ENCODE measurements around the gene SPPL2B.

Gene SPPL2B

GRCh38 chr19:2303211-2303798 lies 25.2 kb upstream of the SPPL2B start:
- H3K4me3 ChIP-seq (ENCODE audit: control insufficient read depth, low read depth, low read length): no peak overlapping the region
- DNase-seq (ENCODE audit: low read depth): no peak
- no peak for TF ChIP-seq CTCF (conservative IDR thresholded peaks at IDR 0.05; ENCODE audit: control insufficient read depth, insufficient read depth, low read depth, low read length)

- TF ChIP-seq CTCF (conservative IDR thresholded peaks at IDR 0.05; ENCODE audit: control insufficient read depth, insufficient read depth, low read depth, low read length): no peak
- DNase-seq (ENCODE audit: low read depth): no peak
- H3K4me3 ChIP-seq (ENCODE audit: control insufficient read depth, low read depth, low read length): no peak overlapping the region
Observed at GRCh38 chr19:2305452-2306280, 22.8 kb upstream of the SPPL2B start.

GRCh38 chr19:2306281-2306806 lies 22.1 kb upstream of the SPPL2B start:
- no peak overlapping the region for H3K4me3 ChIP-seq (ENCODE audit: control insufficient read depth, low read depth, low read length)
- no peak for TF ChIP-seq CTCF (conservative IDR thresholded peaks at IDR 0.05; ENCODE audit: control insufficient read depth, insufficient read depth, low read depth, low read length)
- DNase-seq (ENCODE audit: low read depth): no peak

- no peak for TF ChIP-seq CTCF (conservative IDR thresholded peaks at IDR 0.05; ENCODE audit: control insufficient read depth, insufficient read depth, low read depth, low read length)
- no peak overlapping the region for H3K4me3 ChIP-seq (ENCODE audit: control insufficient read depth, low read depth, low read length)
- DNase-seq (ENCODE audit: low read depth): no peak
Observed at GRCh38 chr19:2306971-2307370, 21.5 kb upstream of the SPPL2B start.

GRCh38 chr19:2307518-2308012 lies 20.9 kb upstream of the SPPL2B start:
- DNase-seq (ENCODE audit: low read depth): no peak
- no peak for TF ChIP-seq CTCF (conservative IDR thresholded peaks at IDR 0.05; ENCODE audit: control insufficient read depth, insufficient read depth, low read depth, low read length)
- no peak overlapping the region for H3K4me3 ChIP-seq (ENCODE audit: control insufficient read depth, low read depth, low read length)

- DNase-seq (ENCODE audit: low read depth): no peak
- no peak for TF ChIP-seq CTCF (conservative IDR thresholded peaks at IDR 0.05; ENCODE audit: control insufficient read depth, insufficient read depth, low read depth, low read length)
- no peak within 1 kb of the TSS for H3K4me3 ChIP-seq (ENCODE audit: control insufficient read depth, low read depth, low read length)
Observed at GRCh38 chr19:2308114-2308556, 20.3 kb upstream of the SPPL2B start, which contains the start of gene LINGO3. Gene LINGO3 (minus strand): TSS chr19:2308154. CDS start chr19:2291776, 16,378 bp downstream.

Measured in fibroblast of mammary gland (primary cell).